Measurements from ENCODE around the gene GNPDA1.

Gene GNPDA1

DNA sequence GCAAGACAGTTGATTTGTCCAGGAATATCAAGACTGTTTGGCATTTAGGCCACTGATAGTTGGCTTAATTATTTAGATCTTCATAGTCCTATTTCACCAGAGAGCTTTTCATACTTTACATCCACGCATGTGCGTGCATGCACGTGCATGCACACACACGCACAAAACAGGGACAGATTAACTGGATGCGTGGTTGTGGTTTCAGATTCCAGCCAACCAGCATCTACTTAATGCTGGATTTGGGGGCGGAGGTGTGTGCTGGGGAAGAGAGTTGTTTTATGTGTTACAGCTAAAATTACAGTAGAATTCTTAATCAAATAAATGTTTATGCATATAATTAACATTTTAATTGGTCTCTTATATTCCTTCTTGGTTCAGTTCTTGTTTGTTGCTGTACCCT lies 36.7 kb downstream of the GNPDA1 start:
- Histone ChIP-seq H3K27ac (no peak overlapping the region), H2AFZ (ENCODE audit: low read depth) (no peak overlapping the region), H3K36me3 (ENCODE audit: insufficient read depth) (no peaks in the 10 kb centered on the region), H3K27me3 (ENCODE audit: insufficient read depth, low read depth) (no peaks in the 10 kb centered on the region), H3K4me3 (IDR thresholded peaks at IDR 0.05; ENCODE audit: insufficient read depth, low read depth, low read length) (no peak overlapping the region), H3K9ac (no peak overlapping the region), H3K4me1 (ENCODE audit: low read depth, poor library complexity, severe bottlenecking) (peaks cover 6% of the 10 kb centered on the region), H4K20me1 (ENCODE audit: insufficient read depth) (no peaks in the 10 kb centered on the region), H3K79me2 (ENCODE audit: insufficient read depth, low read depth) (peaks cover under 1% of the 10 kb centered on the region; the same call in 1 of the 2 replicates), H3K4me2 (no peak overlapping the region)
- TF ChIP-seq, protein P1, sequence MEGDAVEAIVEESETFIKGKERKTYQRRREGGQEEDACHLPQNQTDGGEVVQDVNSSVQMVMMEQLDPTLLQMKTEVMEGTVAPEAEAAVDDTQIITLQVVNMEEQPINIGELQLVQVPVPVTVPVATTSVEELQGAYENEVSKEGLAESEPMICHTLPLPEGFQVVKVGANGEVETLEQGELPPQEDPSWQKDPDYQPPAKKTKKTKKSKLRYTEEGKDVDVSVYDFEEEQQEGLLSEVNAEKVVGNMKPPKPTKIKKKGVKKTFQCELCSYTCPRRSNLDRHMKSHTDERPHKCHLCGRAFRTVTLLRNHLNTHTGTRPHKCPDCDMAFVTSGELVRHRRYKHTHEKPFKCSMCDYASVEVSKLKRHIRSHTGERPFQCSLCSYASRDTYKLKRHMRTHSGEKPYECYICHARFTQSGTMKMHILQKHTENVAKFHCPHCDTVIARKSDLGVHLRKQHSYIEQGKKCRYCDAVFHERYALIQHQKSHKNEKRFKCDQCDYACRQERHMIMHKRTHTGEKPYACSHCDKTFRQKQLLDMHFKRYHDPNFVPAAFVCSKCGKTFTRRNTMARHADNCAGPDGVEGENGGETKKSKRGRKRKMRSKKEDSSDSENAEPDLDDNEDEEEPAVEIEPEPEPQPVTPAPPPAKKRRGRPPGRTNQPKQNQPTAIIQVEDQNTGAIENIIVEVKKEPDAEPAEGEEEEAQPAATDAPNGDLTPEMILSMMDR (conservative IDR thresholded peaks at IDR 0.05; ENCODE audit: low read depth, low read length) = no peak

DNA sequence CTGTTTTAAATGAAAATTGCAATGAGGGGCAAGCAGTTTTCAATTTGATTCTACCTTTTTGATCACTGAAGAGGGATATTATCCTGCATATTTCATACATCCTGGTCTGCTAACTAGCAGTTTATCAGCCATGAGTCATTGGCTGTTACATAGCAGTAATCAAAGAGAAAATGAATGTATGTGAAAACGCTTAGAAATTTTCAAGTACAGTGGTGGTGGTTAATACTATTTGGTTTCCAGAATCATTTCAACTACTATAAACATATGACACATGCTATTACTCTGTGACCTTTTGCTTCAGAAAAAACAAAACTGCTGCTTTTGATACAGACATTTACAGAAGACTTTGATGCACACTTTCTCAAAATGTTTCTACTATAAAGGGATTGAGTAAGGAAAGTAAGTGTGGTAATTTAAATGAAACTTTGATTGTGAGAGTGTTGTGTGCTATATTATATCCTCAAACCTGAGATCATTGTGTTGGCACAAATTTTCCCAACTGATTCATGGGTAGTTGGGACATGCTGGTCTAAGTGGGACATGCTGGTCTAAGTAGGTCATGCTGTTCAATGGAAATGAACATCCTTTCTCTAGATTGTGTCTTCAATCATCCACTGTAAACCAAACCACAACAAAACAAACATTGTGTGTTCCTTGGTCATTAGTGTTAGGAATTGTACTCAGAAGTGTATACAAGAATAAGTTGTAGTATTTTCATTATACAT lies 38.8 kb downstream of the GNPDA1 start:
- H3K4me3 ChIP-seq (IDR thresholded peaks at IDR 0.05; ENCODE audit: insufficient read depth, low read depth, low read length) = no peak overlapping the region
- H2AFZ ChIP-seq (ENCODE audit: low read depth) = no peak overlapping the region
- no peak overlapping the region for H3K9ac ChIP-seq
- peaks cover 22% of the 10 kb centered on the region for H3K4me1 ChIP-seq (ENCODE audit: low read depth, poor library complexity, severe bottlenecking)
- no peak overlapping the region for H3K4me2 ChIP-seq
- peaks cover 14% of the 10 kb centered on the region; the same call in 1 of the 2 replicates for H3K79me2 ChIP-seq (ENCODE audit: insufficient read depth, low read depth)
- no peaks in the 10 kb centered on the region for H3K27me3 ChIP-seq (ENCODE audit: insufficient read depth, low read depth)
- H4K20me1 ChIP-seq (ENCODE audit: insufficient read depth) = no peaks in the 10 kb centered on the region
- TF ChIP-seq, protein P1 (conservative IDR thresholded peaks at IDR 0.05; ENCODE audit: low read depth, low read length) = no peak
- H3K36me3 ChIP-seq (ENCODE audit: insufficient read depth) = no peaks in the 10 kb centered on the region
- H3K27ac ChIP-seq = no peak overlapping the region

DNA sequence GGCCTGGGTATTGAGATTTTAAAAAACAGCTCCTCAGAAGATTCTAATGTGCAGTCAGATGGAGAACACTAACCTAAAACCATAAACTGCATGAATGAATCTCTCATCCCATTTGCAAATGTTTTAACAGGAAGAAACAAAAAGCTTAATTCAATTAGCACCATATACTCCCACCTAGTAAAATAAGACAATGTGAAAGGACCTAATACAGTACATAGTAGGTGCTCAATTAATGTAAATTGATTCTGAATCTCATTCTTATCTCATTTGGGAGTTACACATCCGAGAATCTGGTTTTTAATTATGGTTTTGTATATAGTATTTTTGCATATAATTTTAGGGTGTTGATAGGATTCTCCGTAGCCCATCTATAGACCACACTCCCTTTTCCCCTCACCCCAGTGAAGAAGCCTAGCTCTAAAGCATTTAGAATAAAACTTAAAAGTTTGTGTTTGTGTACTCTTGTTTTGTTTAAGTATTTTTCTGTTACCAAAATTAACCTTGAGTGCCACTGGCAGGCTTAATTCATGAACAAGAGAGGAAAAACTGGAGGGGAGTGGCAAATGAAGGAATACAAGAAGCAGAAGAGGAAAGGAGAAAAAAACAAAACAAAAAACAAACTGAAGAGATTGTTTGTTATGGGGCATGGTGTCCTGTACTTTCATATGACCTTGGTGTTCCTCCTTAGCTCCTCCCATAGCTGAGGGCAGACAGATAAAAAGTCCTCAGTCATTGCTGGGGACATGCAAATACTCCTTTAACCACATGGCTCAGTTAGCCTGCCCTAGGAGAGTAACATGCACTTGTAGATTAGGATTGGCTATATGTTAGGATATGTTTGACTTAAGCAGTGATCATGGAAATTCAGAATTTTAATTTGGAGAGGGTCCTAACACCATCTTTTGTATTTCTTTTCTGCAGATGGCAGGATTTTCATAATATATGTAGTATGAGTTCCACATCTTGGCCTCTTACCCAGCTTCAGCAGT lies 42.8 kb downstream of the GNPDA1 start:
- H4K20me1 ChIP-seq (ENCODE audit: insufficient read depth) = no peaks in the 10 kb centered on the region
- TF ChIP-seq, protein P1 (conservative IDR thresholded peaks at IDR 0.05; ENCODE audit: low read depth, low read length) = no peak
- peaks cover 14% of the 10 kb centered on the region; the same call in 1 of the 2 replicates for H3K79me2 ChIP-seq (ENCODE audit: insufficient read depth, low read depth)
- H3K4me3 ChIP-seq (IDR thresholded peaks at IDR 0.05; ENCODE audit: insufficient read depth, low read depth, low read length) = peak overlapping the region; percentile 40
- no peaks in the 10 kb centered on the region for H3K36me3 ChIP-seq (ENCODE audit: insufficient read depth)
- peak overlapping the region; percentile 95; the same call in 1 of the 2 replicates for H2AFZ ChIP-seq (ENCODE audit: low read depth)
- H3K27me3 ChIP-seq (ENCODE audit: insufficient read depth, low read depth) = no peaks in the 10 kb centered on the region
- H3K27ac ChIP-seq = peak overlapping the region; percentile 86
- H3K9ac ChIP-seq = peak overlapping the region; percentile 80
- peak overlapping the region; percentile 98 for H3K4me2 ChIP-seq
- H3K4me1 ChIP-seq (ENCODE audit: low read depth, poor library complexity, severe bottlenecking) = peaks cover 27% of the 10 kb centered on the region

DNA sequence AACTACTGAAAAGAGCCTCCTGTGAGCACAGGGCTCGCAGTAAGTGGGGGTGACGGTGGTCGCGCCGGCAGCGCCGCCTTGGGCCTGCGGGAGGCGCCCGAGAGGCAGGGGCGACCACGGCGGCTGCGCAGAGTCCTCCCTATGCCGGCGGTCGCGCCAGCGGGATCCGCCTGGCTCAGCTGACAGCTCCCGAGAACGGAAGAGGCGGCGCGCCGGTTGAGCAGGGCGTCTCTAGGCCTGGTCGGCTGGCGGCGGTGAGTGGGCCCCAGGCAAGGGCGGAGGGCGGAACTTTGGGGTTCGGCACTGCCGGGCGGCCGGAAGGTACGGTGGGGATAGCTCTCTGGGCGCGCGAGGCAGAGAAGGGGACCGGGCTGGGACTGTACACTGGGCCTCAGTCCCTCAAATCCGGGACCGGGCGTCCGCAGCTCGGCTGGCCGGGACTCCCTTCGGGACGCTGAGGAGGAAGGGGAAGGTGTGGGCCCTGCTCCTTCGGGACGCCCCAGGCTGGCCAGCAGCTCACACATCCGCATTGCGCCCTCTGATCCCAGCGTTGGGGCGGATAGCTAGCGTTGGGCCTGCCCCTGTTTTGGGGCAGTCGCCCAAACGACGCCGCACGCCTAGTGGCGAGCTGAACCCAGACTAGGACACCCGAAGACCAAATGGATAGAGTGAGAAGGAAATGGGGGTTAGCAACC lies 43.8 kb downstream of the GNPDA1 start, which contains the start of gene RNF14:
Gene RNF14 (plus strand): TSS at position 192 of the 695 bp plus-strand sequence. CDS start 4,484 bp downstream, outside the sequence.
- H3K4me1 ChIP-seq (ENCODE audit: low read depth, poor library complexity, severe bottlenecking) = peaks cover 27% of the 10 kb centered on the region
- no peaks in the 10 kb centered on the region for H4K20me1 ChIP-seq (ENCODE audit: insufficient read depth)
- H2AFZ ChIP-seq (ENCODE audit: low read depth) = peak within 1 kb of the TSS; percentile 95
- no peaks in the 10 kb centered on the region for H3K27me3 ChIP-seq (ENCODE audit: insufficient read depth, low read depth)
- H3K79me2 ChIP-seq (ENCODE audit: insufficient read depth, low read depth) = peaks cover 14% of the 10 kb centered on the region; the same call in 1 of the 2 replicates
- H3K27ac ChIP-seq = peak within 1 kb of the TSS; percentile 86
- peak within 1 kb of the TSS; percentile 98 for H3K4me2 ChIP-seq
- H3K4me3 ChIP-seq (IDR thresholded peaks at IDR 0.05; ENCODE audit: insufficient read depth, low read depth, low read length) = peak within 1 kb of the TSS; percentile 40
- TF ChIP-seq, protein P1 (conservative IDR thresholded peaks at IDR 0.05; ENCODE audit: low read depth, low read length) = peak; percentile 79
- H3K36me3 ChIP-seq (ENCODE audit: insufficient read depth) = no peaks in the 10 kb centered on the region
- H3K9ac ChIP-seq = peak within 1 kb of the TSS; percentile 80
